ENCODE data around the gene MRPS22. TPM values are rescaled to one million over a fixed set of nuclear protein-coding genes. Genes with fewer than 3 reads are reported as not detected.
A peak's percentile ranks its signal among the peaks of the same experiment; 100 is the strongest.

Gene MRPS22
- total and polyA plus RNA-seq, 9 of the 15 experiments (the other 6 are each of a cell fraction or from before 2014, with no cell fraction given) = 148 to 397 (median 229) TPM

DNA sequence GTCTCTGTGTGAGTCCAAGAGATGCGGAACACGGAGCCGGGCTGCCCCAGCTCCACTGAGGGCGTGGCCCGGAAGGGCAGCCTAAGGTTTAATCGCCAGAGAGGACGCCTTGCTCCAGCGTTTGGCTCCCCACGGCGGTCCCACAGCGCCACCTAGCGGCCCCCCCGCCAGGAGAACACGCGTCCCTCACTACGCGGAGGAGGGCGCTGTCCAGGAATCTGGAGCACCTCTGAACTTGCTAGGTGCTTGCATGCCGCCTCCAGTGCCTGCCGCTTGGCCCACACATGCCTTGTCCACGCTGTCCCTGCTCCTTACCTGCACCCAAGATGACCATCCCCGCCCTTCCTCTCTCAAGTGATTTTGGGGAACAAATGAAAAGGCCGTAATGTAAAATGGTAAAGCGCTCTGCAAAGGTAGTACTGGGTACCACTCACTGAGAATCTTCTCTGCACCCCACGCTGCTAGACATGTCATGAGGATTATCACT is 14.4 kb upstream of the MRPS22 start (continued):
- TF ChIP-seq CHD4 (IDR thresholded peaks at IDR 0.05; ENCODE audit: insufficient read depth, insufficient replicate concordance, low read depth, low read length, poor library complexity, severe bottlenecking) (no peak), ZNF830 (CRISPR knock-in tag; IDR thresholded peaks at IDR 0.05) (no peak), KAT2B (IDR thresholded peaks at IDR 0.05; ENCODE audit: low read depth, low read length) (no peak), SMAD2 (IDR thresholded peaks at IDR 0.05; ENCODE audit: low read depth, low read length) (no peak), TEAD4 (IDR thresholded peaks at IDR 0.05; ENCODE audit: low read length) (peak; percentile 46; the same call in 1 of the 2 replicates), TEAD4 (CRISPR knock-in tag; IDR thresholded peaks at IDR 0.05; ENCODE audit: borderline replicate concordance) (0 out of 2 replicates have a peak, but pooled peaks have one; percentile 51), ZNF384 (IDR thresholded peaks at IDR 0.05; ENCODE audit: low read depth, low read length) (no peak), HMGN3 (IDR thresholded peaks at IDR 0.05; ENCODE audit: borderline replicate concordance, extremely low read depth, insufficient read length, low read depth, low read length) (no peak), RBM17 (IDR thresholded peaks at IDR 0.05; ENCODE audit: borderline replicate concordance, low read depth, low read length) (no peak), ZNF583 (CRISPR knock-in tag; IDR thresholded peaks at IDR 0.05) (no peak), FUS (optimal IDR thresholded peaks at IDR 0.05; ENCODE audit: low read depth, low read length) (no peak), NBN (IDR thresholded peaks at IDR 0.05; ENCODE audit: low read depth) (0 out of 2 replicates have a peak, but pooled peaks have one; percentile 49), ERF (CRISPR knock-in tag; IDR thresholded peaks at IDR 0.05) (no peak), ZNF24 (IDR thresholded peaks at IDR 0.05) (peak; percentile 51; the same call in 1 of the 2 replicates), ZNF354B (CRISPR knock-in tag; IDR thresholded peaks at IDR 0.05) (no peak), TARDBP (IDR thresholded peaks at IDR 0.05) (peak; percentile 66; the same call in 1 of the 2 replicates), NR2C2 (CRISPR knock-in tag; IDR thresholded peaks at IDR 0.05) (no peak), NR2C2 (tag; IDR thresholded peaks at IDR 0.05) (no peak), SPI1 (IDR thresholded peaks at IDR 0.05; ENCODE audit: borderline replicate concordance, low read depth, low read length) (0 out of 2 replicates have a peak, but pooled peaks have one; percentile 18), SMARCA4 (IDR thresholded peaks at IDR 0.05) (0 out of 2 replicates have a peak, but pooled peaks have one; percentile 25), TRIM28 (IDR thresholded peaks at IDR 0.05) (no peak), ZNF124 (CRISPR knock-in tag; IDR thresholded peaks at IDR 0.05) (no peak), ZNF282 (CRISPR knock-in tag; IDR thresholded peaks at IDR 0.05) (no peak), TCF3 (CRISPR knock-in tag; IDR thresholded peaks at IDR 0.05) (peak; percentile 63), HNRNPL (IDR thresholded peaks at IDR 0.05; ENCODE audit: low read depth, low read length) (no peak), STAG1 (CRISPR knock-in tag; IDR thresholded peaks at IDR 0.05; ENCODE audit: borderline replicate concordance) (peak; percentile 97), GATAD2A (IDR thresholded peaks at IDR 0.05) (no peak), SREBF1 (IDR thresholded peaks at IDR 0.05; ENCODE audit: borderline replicate concordance, low read depth, low read length) (no peak), ZNF121 (CRISPR knock-in tag; conservative IDR thresholded peaks at IDR 0.05) (no peak)
- TF ChIP-seq, protein P1, sequence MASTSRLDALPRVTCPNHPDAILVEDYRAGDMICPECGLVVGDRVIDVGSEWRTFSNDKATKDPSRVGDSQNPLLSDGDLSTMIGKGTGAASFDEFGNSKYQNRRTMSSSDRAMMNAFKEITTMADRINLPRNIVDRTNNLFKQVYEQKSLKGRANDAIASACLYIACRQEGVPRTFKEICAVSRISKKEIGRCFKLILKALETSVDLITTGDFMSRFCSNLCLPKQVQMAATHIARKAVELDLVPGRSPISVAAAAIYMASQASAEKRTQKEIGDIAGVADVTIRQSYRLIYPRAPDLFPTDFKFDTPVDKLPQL (IDR thresholded peaks at IDR 0.05; ENCODE audit: extremely low read depth, insufficient read length) = no peak
- TF ChIP-seq, protein P2, sequence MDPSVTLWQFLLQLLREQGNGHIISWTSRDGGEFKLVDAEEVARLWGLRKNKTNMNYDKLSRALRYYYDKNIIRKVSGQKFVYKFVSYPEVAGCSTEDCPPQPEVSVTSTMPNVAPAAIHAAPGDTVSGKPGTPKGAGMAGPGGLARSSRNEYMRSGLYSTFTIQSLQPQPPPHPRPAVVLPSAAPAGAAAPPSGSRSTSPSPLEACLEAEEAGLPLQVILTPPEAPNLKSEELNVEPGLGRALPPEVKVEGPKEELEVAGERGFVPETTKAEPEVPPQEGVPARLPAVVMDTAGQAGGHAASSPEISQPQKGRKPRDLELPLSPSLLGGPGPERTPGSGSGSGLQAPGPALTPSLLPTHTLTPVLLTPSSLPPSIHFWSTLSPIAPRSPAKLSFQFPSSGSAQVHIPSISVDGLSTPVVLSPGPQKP (CRISPR knock-in tag; IDR thresholded peaks at IDR 0.05) = no peak
- TF ChIP-seq, protein P3, sequence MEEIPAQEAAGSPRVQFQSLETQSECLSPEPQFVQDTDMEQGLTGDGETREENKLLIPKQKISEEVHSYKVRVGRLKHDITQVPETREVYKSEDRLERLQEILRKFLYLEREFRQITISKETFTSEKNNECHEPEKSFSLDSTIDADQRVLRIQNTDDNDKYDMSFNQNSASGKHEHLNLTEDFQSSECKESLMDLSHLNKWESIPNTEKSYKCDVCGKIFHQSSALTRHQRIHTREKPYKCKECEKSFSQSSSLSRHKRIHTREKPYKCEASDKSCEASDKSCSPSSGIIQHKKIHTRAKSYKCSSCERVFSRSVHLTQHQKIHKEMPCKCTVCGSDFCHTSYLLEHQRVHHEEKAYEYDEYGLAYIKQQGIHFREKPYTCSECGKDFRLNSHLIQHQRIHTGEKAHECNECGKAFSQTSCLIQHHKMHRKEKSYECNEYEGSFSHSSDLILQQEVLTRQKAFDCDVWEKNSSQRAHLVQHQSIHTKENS (CRISPR knock-in tag; IDR thresholded peaks at IDR 0.05) = no peak
